ENCODE data around the gene KL. TPM values are rescaled to one million over a fixed set of nuclear protein-coding genes. Genes with fewer than 3 reads are reported as not detected.

Gene KL
- total RNA-seq, 1 experiment from 2014 or later: 0.05 TPM

DNA sequence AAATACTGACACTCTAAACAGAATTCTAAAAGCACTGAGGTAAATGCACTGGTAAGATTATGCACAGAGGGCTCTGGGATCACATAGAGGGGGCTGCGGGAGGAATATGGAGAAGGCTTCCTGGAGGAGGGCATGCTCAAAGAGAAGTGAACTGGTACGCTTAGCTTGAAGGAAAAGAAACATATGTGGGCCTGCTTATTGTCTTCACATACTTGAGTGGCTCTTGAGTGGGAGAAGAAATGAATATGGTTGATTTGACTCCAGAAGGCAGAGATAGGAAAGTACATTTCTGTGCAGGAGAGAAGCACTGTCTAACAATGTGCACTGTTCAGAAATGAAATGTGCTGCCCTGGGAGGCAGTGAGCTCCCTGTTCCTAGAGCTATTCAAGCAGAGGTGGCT lies 91.1 kb downstream of the KL start:
- DNase-seq (ENCODE audit: extremely low read depth, low read depth): no peak

DNA sequence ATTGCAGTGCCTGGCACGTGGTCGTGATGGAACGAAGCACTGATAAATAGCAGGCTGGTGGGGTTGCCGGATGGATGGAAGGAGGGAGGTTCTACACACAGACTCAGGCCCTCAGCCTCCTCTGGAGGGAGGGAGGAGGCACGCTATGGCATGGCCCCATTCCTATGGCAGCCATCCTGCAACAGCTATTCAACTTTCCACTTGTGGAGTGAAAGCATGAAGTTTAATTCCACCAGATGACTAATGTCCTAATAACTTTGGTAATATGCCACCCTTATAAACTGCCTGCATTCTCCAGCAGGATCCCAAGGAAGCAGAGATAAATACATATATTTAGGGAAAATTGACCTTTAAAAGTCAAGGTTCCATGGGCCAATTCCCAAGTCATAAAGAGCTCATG lies 92.4 kb downstream of the KL start:
- DNase-seq (ENCODE audit: extremely low read depth, low read depth): no peak

DNA sequence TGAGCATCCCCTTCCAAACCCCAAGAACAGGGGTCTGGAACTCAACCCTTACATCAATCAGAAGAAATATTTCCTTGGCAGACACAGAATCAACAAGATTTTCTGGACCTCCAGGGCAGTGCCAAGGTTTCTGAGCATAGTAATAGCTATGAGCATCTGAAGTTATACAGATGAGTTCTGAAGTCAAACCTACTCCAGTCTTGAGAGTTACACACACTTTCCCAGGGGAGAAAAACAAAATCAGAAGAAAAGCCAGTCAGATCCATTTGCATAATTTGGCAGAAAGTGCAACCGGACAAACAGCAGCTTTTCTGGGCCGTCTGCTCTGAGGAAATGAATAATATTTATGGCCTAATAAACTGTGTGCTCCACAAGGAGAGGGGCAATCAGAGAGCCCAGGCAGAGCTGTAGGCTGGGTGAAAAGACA lies 93.1 kb downstream of the KL start:
- no peak for DNase-seq (ENCODE audit: extremely low read depth, low read depth)

DNA sequence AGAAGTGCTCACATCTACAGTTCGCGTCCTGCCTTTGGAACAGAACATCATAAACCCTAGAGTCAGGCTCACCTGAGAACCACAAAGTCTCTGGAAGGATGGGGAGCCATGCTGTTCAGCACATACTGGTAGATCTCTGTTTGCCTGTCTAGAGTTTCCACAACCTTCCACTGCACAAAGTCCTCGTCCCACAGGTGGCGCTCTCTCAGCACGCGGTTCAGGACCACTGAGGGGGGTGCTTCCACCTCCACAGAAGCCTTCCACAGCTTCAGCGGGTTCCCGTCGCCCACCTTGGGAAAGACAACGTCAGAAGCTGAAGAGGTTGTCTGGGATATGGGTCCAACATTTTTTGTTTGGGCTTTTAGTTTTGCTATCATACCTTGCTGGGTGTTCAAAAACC lies 93.6 kb downstream of the KL start:
- no peak for DNase-seq (ENCODE audit: extremely low read depth, low read depth)

DNA sequence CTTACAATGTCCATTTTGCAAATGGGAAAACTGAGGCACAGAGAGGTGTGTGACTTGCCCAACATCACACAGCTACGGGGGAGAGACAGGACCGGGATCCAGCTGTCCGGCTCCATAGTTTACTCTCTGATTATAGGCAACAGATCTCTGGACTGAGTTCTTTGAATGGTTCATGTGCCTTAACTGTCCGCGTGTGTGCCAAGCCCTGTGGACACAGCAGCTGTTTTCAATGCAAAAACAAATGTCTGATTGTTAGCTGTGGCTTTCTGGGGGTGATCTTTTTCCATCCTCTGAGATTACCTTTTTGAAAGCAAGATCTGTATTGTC lies 94.1 kb downstream of the KL start:
- no peak for DNase-seq (ENCODE audit: extremely low read depth, low read depth)

DNA sequence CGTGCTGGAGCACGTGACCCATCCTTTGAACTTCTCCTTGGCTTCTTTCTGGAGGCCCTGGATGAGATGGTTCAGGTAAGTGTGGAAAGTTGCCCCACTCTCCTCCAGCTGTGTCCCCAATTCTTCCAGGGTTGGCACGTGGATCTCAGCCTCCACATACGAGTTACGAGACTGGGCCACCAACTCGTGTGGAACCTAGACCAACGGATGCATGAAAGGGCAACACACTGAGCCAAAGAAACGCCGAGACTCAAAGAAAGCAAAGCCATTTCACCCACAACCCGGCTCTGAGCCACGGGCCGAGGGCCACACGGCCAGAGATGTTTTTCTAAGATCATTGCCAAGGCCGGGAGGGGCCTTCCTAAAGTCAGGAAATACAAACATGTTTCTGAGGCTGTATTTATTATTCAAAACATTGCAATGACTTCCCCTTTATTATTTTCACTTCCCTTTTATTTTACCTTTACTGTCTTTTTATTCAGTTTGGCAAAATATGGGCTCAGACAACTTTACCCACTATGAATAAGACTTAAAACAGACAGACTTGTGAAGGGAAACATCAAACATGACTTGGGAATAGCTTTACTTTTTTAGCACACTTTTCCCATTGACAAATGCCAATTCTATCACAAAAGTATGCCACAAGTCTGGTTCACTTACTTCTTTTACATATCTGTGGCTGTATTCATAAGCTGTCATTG lies 94.6 kb downstream of the KL start:
- DNase-seq (ENCODE audit: extremely low read depth, low read depth): no peak

DNA sequence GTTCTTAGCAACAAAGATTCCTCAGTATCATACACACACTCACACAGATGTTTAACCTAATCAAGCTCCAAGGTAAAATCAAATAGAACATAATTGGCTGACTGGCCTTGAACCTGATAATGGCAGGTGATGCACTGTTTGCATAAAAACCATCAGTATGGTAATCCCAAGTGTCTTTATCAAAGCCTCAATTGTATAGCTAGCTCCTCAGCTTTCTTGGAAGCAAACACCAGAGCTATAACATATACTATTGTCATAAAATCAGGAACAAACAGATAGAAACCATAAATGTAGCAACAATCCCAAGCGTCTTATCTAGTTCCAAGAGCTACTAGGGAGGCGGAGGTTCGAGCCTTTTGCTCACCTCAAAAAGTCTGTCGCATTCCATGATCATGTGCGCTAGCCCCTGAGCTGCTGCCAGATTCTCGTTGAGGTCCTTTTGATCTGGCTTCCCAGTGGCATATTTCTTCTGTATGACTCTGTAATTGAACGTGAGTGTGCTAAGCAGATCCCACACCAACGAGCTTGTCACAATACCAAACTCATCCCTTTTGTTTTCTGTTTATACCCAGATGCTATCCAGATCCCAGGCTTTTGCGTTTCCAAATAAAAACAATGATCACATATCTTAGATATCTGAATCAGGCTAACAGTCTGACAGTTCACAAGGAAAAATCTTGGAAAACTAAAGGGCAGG lies 95.3 kb downstream of the KL start:
- DNase-seq (ENCODE audit: extremely low read depth, low read depth): no peak

DNA sequence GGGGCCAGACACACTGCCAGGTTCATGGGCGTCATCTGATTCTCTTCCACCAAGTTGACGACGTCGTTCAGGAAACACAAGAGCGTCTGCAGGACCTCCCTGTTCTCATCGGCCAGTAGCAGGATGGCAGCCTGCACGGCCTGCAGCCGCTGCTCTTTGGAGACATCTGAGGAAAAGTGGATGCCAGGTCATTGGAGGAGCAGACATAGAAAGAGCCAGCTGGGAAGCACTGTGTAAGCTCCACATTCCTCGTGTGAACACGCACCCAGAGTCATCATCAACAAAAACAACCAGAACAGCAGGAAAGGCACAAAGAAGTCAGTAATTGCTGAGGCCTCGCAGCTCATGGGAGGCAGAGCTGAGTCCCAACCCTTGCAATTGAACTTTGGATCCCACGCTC lies 96.5 kb downstream of the KL start:
- DNase-seq (ENCODE audit: extremely low read depth, low read depth): no peak

DNA sequence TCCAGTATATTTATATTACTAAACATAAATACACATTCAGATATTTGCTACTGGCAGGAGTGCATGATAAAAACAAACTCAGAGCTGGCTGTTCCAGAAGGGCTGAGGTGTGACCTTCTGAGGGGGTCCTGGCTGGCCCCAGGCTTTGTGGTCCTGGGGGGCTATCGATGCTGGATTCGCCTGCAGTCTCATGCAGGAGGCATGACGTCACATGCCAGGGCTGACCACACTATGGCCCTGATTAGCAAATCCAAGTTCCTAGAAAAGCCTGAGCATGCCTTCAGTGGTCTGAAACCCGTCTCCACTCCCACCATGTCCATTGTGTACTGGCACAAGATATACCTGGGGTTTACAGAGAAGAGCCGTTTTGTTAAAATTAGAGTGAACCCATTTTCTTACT lies 97.9 kb downstream of the KL start:
- no peak for DNase-seq (ENCODE audit: extremely low read depth, low read depth)

DNA sequence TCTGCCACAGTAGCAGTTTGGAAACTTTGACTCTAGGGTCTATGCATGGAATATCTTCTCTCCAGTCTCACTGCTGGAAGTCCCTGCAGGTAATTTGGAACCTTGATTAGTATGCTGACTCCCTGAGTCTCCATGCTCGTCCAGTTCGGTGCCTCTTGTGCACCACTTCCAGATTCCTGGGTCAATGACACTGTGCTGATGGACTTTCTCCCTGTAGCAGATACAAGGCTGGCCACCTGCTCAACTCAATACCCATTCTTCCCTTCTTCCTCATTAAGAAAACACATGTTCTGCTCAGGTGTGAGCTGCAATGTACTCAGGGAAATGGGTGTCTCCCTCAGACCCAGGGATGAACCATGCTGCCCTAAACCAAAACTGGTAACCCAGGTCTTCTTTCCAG lies 99.1 kb downstream of the KL start:
- no peak for DNase-seq (ENCODE audit: extremely low read depth, low read depth)
